ENCODE results near the gene TPD52L1. TPM values are rescaled to one million over a fixed set of nuclear protein-coding genes. Genes with fewer than 3 reads are reported as not detected.

The TPD52L1 gene
- total and polyA plus RNA-seq, 2 donors = 23.6 to 160 TPM

GRCh38 chr6:125231133-125231532, 77.6 kb downstream of the TPD52L1 start:
- no peak overlapping the region for H3K27ac ChIP-seq (ENCODE audit: low read depth)
- 95% methylated on average over 1 of the region's 1 CpG for WGBS

GRCh38 chr6:125231574-125232343, 78.2 kb downstream of the TPD52L1 start:
- WGBS = 57% methylated on average over 7 of the region's 7 CpGs
- Histone ChIP-seq H3K27ac (ENCODE audit: low read depth) (no peak overlapping the region), H3K4me3 (ENCODE audit: low read depth, low read length) (no peak overlapping the region), H3K4me1 (ENCODE audit: insufficient read depth) (peaks cover 2% of the 10 kb centered on the region), H3K36me3 (ENCODE audit: insufficient read depth) (no peaks in the 10 kb centered on the region)
- DNase-seq (ENCODE audit: extremely low spot score) = no peak

More at GRCh38 chr6:125231133-125231532, 77.6 kb downstream of the TPD52L1 start:
- no peak for DNase-seq (ENCODE audit: extremely low spot score)
- Histone ChIP-seq H3K36me3 (ENCODE audit: insufficient read depth) (no peaks in the 10 kb centered on the region), H3K4me3 (ENCODE audit: low read depth, low read length) (no peak overlapping the region), H3K4me1 (ENCODE audit: insufficient read depth) (no peaks in the 10 kb centered on the region)

GRCh38 chr6:125232466-125232865, 78.9 kb downstream of the TPD52L1 start:
- H3K4me1 ChIP-seq (ENCODE audit: insufficient read depth) = peaks cover 2% of the 10 kb centered on the region
- no peak overlapping the region for H3K27ac ChIP-seq (ENCODE audit: low read depth)
- H3K36me3 ChIP-seq (ENCODE audit: insufficient read depth) = no peaks in the 10 kb centered on the region
- 51% methylated on average over 1 of the region's 1 CpG for WGBS
- DNase-seq (ENCODE audit: extremely low spot score) = no peak
- no peak overlapping the region for H3K4me3 ChIP-seq (ENCODE audit: low read depth, low read length)

DNA sequence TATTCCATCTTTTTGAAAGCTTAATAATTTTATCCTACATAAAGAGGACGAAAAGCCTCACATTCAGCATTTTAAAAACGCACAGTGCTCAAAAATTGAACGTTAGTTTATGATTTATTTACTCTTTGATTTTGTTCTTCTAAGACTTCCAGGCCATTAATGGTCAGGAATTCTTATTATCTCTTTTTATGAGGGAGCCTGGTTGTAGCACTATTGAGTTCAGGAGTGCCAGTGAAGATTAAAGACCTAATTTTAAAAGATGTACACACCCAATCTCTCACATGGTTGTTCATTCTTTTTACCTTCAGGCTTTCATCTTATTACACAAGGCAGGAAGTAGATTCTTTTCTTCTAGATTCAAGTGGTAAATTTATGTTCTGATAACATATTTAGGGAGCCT, 79.6 kb downstream of the TPD52L1 start:
- H3K27ac ChIP-seq (ENCODE audit: low read depth) = no peak overlapping the region
- peaks cover 2% of the 10 kb centered on the region for H3K4me1 ChIP-seq (ENCODE audit: insufficient read depth)
- no peaks in the 10 kb centered on the region for H3K36me3 ChIP-seq (ENCODE audit: insufficient read depth)
- H3K4me3 ChIP-seq (ENCODE audit: low read depth, low read length) = no peak overlapping the region
- DNase-seq (ENCODE audit: extremely low spot score) = no peak
- WGBS = 24% methylated on average over 3 of the region's 3 CpGs

DNA sequence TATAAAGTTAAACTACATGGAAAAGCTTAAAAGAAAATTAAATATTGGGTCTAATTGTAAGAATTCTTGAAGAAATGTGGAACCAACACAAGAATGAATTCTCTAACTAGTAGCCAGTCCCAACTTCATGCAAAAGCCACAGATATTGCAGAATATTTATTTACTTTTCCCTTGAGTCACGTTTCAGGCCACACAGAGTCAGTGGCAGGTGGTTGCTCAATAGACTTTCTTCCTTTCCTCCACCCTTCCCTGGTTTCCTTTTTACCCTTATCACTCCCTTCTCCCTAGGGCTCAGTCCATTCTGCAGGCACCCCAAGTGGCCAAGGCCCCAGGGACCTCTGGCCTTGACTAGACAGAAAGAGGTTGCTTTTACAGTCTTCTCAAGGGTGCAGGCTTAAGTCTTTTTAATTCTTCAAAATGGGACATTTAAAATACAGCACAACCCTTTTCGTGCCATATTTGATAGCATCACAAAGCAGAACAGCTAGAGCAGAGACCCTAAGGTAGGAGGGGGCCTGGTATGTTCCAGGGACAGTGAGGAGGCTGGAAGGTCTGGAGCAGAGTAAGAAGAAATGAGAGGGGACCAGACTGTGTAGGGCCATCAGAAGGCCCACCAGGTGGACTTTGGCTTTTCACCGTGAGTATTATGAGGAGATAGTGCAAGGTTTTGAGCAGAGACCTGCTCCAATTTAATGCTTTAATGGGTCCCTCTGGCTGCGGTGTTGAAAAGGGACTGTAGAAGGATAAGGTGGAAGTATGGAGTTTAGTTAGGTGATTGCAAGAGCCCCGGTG, 83.2 kb downstream of the TPD52L1 start:
- Histone ChIP-seq H3K4me1 (ENCODE audit: insufficient read depth) (peaks cover 2% of the 10 kb centered on the region), H3K4me3 (ENCODE audit: low read depth, low read length) (no peak overlapping the region), H3K27ac (ENCODE audit: low read depth) (no peak overlapping the region), H3K36me3 (ENCODE audit: insufficient read depth) (no peaks in the 10 kb centered on the region)
- WGBS = 86% methylated on average over 5 of the region's 5 CpGs
- DNase-seq (ENCODE audit: extremely low spot score) = no peak

DNA sequence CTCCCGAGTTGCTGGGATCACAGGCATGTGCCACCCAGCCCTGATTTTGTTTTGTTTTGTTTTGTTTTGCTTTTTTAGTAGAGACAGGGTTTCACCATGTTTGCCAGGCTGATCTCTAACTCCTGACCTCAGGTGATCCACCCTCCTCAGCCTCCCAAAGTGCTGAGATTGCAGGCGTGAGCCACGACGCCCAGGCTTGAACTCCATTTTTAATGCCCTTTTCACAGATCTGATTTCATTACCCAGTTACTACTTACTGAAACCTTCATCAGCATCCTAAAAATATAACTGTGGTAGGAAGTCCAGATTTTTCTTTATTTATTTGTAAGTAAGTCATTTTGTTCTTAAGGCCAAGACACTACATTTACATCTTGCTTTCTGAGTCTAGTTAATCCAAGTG, 84.2 kb downstream of the TPD52L1 start:
- Histone ChIP-seq H3K4me3 (ENCODE audit: low read depth, low read length) (no peak overlapping the region), H3K36me3 (ENCODE audit: insufficient read depth) (no peaks in the 10 kb centered on the region), H3K27ac (ENCODE audit: low read depth) (no peak overlapping the region), H3K4me1 (ENCODE audit: insufficient read depth) (peaks cover 2% of the 10 kb centered on the region)
- 90% methylated on average over 4 of the region's 4 CpGs for WGBS
- DNase-seq (ENCODE audit: extremely low spot score) = no peak

DNA sequence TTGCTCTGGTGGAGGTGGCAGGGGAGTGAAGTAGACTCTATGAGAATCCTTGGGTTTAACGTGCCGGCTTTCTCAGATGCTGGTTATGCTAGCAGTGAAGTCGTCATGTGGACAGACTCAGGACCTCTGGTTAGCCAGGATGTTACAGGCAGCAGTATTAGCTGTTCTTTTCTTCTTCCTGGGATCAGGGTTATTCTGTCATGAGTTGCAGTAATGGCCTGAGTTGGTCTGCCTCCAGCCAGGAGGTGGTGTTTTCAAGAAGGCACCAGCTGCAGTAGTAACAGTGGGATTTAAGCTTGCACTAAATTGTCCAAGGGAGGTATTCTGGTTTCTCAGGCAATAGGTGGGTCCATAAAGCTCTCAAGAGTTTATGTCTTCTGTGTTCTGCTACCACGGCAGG, 91.5 kb downstream of the TPD52L1 start:
- H3K36me3 ChIP-seq (ENCODE audit: insufficient read depth) = no peaks in the 10 kb centered on the region
- 88% methylated on average over 4 of the region's 4 CpGs for WGBS
- DNase-seq (ENCODE audit: extremely low spot score) = no peak
- no peak overlapping the region for H3K27ac ChIP-seq (ENCODE audit: low read depth)
- no peak overlapping the region for H3K4me3 ChIP-seq (ENCODE audit: low read depth, low read length)
- no peaks in the 10 kb centered on the region for H3K4me1 ChIP-seq (ENCODE audit: insufficient read depth)

DNA sequence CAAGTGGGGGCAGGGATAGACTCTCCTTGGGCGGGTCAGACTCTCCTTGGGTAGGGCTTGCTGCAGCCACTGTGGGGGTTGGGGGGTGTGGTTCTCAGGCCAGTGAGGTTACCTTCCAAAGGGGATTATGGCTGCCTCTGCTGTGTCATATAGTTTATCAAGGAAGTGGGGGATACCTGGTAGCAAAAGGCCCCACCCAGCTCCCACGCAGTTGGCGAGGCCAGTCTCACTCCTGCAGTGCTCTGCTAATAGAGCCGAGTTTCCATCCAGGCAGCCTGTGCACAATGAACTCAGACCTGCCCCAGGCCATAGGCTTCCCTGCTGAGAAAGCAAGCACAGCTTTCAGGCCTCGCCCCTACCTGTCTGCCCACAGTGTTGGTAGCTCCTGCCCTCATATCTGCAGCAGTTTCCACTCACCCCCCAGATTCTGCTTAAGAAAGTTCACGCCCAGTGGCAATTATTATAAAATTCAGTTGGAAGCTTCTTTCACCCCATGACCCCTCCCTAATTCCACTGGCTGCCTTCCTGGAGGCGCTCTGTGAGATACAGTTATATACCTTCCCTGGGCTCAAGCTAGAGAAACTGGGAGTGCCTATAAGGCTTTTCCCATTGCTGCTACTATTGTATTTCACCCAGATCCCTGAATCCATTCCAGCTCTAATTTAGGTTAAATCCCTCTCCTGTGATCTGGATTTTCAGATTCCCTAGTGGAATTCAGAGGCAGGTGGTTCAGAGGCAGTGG, 92.1 kb downstream of the TPD52L1 start:
- H3K36me3 ChIP-seq (ENCODE audit: insufficient read depth) = no peaks in the 10 kb centered on the region
- 90% methylated on average over 7 of the region's 7 CpGs for WGBS
- H3K4me1 ChIP-seq (ENCODE audit: insufficient read depth) = no peaks in the 10 kb centered on the region
- H3K27ac ChIP-seq (ENCODE audit: low read depth) = no peak overlapping the region
- no peak overlapping the region for H3K4me3 ChIP-seq (ENCODE audit: low read depth, low read length)
- no peak for DNase-seq (ENCODE audit: extremely low spot score)

- Histone ChIP-seq H3K27ac (ENCODE audit: low read depth) (no peak overlapping the region), H3K4me1 (ENCODE audit: insufficient read depth) (no peaks in the 10 kb centered on the region), H3K4me3 (ENCODE audit: low read depth, low read length) (no peak overlapping the region), H3K36me3 (ENCODE audit: insufficient read depth) (no peaks in the 10 kb centered on the region)
- DNase-seq (ENCODE audit: extremely low spot score) = no peak
These were observed 93.0 kb downstream of the TPD52L1 start for GRCh38 chr6:125246566-125246965.

GRCh38 chr6:125248136-125248535, 94.6 kb downstream of the TPD52L1 start:
- WGBS = 92% methylated on average over 7 of the region's 7 CpGs
- Histone ChIP-seq H3K27ac (ENCODE audit: low read depth) (no peak overlapping the region), H3K4me3 (ENCODE audit: low read depth, low read length) (no peak overlapping the region), H3K36me3 (ENCODE audit: insufficient read depth) (no peaks in the 10 kb centered on the region), H3K4me1 (ENCODE audit: insufficient read depth) (no peaks in the 10 kb centered on the region)
- DNase-seq (ENCODE audit: extremely low spot score) = no peak

DNA sequence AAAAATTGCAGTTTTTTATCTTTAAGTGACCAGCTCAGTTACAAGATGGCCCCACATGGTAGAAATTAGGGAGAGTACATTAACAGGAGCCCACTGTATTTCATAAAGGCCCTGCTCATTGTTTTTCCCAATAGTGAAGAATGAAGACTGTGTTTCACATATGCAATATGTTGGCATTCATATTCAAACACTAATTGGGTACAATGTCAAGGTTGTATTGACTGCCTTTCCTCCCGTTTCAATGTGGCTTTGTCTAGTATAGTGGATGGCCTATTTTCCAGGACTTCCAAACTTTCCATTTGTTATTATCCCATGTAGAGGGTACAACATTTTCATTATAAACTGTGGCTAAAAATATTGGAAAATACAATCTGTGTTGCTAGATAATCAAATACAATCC, 96.9 kb downstream of the TPD52L1 start:
- H3K4me3 ChIP-seq (ENCODE audit: low read depth, low read length) = no peak overlapping the region
- no peak overlapping the region for H3K27ac ChIP-seq (ENCODE audit: low read depth)
- 85% methylated on average over 1 of the region's 1 CpG for WGBS
- no peaks in the 10 kb centered on the region for H3K36me3 ChIP-seq (ENCODE audit: insufficient read depth)
- DNase-seq (ENCODE audit: extremely low spot score) = no peak
- no peaks in the 10 kb centered on the region for H3K4me1 ChIP-seq (ENCODE audit: insufficient read depth)

DNA sequence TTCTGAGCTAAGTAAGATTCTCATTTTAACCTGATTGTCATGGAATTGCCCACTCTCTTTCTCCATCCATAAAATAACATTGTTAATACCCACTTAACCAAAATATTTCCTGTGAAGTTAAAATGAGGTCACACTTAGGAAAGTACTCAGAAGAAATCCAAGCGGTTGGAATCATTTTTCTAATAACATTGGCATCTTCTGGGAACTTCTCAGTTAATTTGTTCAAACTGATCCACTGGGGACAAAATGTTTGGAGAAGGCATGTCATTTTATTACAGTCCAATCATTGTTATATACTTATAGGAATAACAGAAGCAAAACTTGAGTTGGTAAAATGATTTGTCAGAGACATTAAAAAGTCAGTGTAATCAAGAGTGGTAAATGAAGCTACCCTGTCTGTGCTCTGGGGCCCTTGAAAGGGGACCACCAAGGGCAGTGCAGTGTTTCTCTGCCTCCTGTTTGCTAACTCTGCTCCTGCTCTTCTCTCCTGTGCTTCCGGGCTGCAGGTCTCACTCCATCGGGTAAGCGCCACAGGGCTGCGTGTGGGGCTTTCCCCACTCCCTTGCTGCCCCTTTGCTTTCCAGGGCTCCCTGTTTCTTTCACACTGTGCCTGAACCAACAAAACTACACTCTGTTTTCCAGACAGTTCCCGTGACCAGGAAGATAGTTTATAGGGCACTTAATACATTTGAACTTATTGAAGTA, 98.1 kb downstream of the TPD52L1 start:
- no peaks in the 10 kb centered on the region for H3K36me3 ChIP-seq (ENCODE audit: insufficient read depth)
- no peak overlapping the region for H3K27ac ChIP-seq (ENCODE audit: low read depth)
- 61% methylated on average over 6 of the region's 6 CpGs for WGBS
- DNase-seq (ENCODE audit: extremely low spot score) = no peak
- H3K4me3 ChIP-seq (ENCODE audit: low read depth, low read length) = no peak overlapping the region
- no peaks in the 10 kb centered on the region for H3K4me1 ChIP-seq (ENCODE audit: insufficient read depth)

DNA sequence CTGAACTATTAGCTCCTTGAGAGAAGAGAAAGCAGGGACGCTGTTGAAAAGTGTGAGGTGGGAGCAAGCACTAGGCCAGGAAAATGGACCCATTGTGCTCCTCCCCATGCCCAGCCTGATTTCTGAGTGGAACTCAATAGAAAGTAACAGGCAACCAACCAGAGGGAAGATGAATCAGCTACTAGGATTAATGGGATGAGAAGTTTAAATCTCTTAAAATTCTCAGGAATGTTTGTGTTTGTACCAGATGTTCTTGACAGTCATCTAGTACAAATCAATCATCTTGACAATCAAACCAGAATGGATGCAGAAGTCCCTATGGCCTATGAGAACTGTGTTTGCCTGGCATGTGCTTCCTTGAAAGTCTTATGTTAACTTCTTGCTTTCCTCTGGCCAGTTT, 99.3 kb downstream of the TPD52L1 start:
- no peak for DNase-seq (ENCODE audit: extremely low spot score)
- H3K4me3 ChIP-seq (ENCODE audit: low read depth, low read length) = no peak overlapping the region
- H3K4me1 ChIP-seq (ENCODE audit: insufficient read depth) = no peaks in the 10 kb centered on the region
- no peak overlapping the region for H3K27ac ChIP-seq (ENCODE audit: low read depth)
- WGBS = 89% methylated on average over 1 of the region's 1 CpG
- H3K36me3 ChIP-seq (ENCODE audit: insufficient read depth) = no peaks in the 10 kb centered on the region

Measured in urinary bladder (tissue), 4 donors.